Anterior cingulate cortex (tissue), 58 donors: ENCODE measurements around the gene FNDC7.
"Not testable (repeated sequence)": the region's sequence is repeated elsewhere in the genome, so short reads cannot be mapped to it uniquely, and the experiment has no call there.

Experiments used
- DNase-seq, 58 donors: peaks; one replicate each; lab custom pipeline; 2025; lab: John Stamatoyannopoulos, UW

FNDC7 gene

GRCh38 chr1:108692724-108693655 is 19.7 kb upstream of the FNDC7 start:
- DNase-seq = peak in 26 of 58 donors; percentile 17 to 85 (median 68)

DNA sequence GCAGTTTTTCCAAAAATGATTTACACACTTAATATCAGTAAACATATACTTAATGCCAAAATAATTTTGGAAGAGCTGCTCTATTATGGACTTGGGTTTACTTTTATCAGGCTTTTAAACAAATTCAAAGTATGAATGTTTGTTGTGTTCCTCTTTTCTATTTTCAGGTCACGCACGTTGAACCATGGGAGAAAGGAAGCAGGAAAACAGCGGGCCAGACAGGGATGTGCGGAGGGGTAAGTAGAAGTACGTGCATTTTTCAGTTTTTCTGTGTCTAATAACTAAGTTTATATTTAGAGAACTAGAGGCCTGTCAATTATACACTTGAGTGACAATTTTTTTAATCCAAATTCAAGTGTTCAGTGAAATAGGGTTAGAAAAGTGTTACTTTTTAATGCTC is 17.2 kb upstream of the FNDC7 start:
- no peak for DNase-seq

- no peak for DNase-seq
Observed at GRCh38 chr1:108699375-108700332, 13.1 kb upstream of the FNDC7 start.

DNA sequence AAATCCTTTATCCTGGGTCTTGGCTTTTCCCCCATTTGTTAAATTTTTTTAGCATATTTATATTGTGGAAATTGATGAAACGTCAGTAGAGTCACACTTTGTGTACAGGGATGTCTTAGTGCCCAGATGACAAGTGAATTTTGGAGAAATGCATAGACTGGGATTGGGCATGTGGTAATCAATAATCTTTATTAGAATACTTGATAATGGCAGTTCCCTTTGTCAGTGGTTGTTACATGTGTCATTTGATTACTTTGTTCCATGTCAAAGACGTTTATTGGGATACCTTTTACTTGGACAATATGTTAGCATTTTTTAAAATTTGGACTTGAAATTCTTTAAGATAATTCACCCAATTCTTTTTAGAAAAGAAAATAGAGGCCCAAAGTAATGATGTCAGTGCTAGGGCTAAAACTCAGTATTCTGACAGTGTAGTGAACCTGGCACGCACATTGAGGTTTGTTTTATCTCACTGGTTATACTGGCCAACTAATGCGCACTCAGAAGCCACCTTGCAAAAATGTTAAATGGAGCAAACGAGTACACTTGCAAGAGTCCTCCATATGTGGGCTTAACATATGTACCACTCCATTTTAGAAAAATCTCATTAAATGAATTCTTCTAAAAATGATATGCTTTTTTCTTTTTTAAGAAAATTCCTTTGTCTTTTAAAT is 11.4 kb upstream of the FNDC7 start:
- no peak for DNase-seq

DNA sequence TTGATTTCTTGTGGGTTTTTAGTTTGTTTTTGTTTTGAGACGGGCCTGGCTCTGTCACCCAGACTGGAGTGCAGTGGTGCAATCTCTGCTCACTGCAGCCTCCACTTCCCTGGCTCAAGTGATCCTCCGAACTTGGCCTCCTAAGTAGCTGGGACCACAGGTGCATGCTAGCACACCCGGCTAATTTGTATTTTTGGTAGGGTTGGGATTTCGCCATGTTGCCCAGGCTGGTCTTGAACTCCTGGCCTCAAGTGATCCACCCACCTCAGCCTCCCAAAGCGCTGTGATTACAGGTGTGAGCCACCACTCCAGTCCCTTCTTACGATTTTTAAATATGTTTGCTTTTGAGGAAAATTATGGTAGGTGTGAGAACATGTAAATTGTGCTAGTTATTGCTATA is 10.6 kb upstream of the FNDC7 start:
- DNase-seq = not testable (repeated sequence)

GRCh38 chr1:108703939-108704338 is 8.8 kb upstream of the FNDC7 start:
- no peak for DNase-seq

GRCh38 chr1:108704496-108704895 is 8.2 kb upstream of the FNDC7 start:
- DNase-seq = no peak

DNA sequence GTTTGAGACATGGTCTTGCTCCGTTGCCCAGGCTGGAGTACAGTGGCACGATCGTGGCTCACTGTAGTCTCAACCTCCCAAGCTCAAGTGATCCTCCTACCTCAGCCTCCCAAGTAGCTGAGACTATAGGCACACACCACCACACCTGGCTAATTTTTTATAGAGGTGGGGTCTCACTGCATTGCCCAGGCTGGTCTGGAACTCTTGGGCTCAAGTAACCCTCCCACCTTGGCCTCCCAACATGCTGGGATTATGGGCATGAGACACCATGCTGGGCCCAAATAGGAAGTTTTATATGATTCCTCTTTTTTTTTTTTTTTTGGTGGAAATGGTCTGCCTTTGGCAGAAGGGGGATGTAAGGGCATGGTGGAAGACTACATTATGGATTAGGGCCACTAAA is 6.1 kb upstream of the FNDC7 start:
- DNase-seq = no peak

GRCh38 chr1:108708691-108709660 is 3.7 kb upstream of the FNDC7 start:
- no peak for DNase-seq

DNA sequence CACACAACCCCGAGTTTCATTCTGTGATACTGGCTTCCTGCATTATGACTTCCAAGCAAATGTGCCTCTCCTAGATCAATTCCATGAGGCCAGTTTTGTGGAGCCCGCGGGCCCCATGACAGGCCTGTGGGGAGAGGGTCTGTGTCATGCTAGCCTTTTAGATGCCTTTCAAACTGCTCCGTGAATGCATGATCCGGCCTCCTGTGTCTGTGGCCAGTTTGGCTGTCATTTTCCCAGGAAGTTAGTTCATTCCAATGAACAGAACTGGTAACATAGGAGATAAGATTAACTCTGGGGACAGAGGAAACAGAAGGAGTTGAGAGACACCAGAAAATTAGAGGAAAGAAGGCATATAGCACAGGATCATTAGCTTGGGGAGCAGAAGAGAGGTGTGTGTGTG is 3.2 kb downstream of the FNDC7 start:
- peak in 2 of 58 donors; percentile 5 to 6 for DNase-seq

DNA sequence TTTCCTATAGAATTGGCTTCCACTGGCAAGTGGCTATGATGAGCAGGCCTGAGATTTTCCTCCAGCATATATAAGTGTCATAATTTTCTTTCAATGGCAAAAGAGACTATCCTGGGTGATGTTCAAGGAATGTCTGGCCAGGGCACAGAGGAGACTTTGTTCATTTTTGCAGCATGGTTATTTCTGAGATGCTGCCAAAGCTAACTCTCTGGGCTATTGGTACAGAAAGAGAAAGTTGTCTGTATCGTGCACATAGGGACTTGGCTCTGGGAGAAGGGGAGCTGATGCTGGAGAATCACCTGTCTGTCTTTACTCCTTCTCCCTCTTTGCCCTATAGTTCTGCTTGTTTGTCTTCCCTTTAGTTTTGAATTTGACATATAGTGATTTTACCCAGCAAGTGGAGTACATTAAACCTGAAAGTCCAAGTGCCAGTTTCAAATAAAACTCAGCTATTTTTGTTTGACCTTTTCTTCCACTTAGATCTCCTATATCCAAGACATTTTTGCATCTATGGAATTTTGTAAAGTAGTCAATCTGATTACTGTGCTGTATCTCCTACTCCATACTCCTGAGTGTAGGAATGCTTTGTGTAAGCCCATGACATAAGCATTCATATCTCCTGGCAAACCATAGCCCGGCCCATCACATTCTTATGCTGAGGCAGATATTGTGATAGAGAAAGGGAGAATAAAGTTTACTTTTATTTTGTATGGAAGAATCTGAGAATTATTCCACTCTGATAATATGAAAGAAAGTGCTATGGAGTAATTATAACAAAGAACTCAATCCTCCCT is 3.9 kb downstream of the FNDC7 start:
- DNase-seq = peak in 4 of 58 donors; percentile 11 to 30 (median 18)

- peak in 35 of 58 donors; percentile 12 to 75 (median 34) for DNase-seq
Observed at GRCh38 chr1:108717774-108718316, 5.1 kb downstream of the FNDC7 start.

- peak in 3 of 58 donors; percentile 20 to 28 (median 20) for DNase-seq
Observed at GRCh38 chr1:108718927-108719655, 6.4 kb downstream of the FNDC7 start.

DNA sequence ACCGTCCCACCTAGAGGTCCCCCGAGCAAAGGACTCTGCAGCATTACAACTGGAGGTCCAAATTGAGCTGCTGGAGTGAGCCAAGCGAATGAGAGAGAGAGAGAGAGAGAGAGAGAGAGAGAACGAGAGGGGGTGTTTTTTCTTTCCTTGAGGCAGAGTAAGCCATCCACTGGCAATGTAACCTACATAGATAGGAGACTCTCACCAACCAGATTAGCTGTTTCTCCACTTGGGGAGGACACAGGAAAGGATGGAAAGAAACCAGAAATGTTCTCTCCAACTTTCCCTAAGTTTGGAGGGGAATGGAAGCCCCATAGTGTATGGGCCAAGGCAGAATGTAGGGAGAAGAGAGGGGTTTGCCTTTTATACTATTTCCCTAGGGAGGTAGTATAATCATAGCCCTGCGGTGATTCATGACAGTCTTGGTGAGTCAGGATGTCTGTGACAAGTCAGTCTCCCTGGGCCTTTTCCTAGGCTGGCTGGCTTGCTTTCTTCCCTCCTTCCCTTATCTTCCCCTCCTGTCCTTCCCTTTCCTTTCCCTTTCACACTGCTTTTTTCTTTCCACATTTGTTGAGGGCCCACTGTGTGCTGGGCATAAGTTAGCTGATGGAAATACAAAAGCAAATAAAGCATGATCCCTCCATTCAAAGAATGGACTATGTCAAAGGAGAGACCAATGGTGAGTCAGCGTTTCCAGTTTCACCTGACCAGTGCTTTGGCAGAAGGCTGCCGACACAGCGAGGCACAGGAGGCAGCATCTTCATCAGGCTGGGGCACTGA is 7.1 kb downstream of the FNDC7 start:
- DNase-seq = peak in 1 of 58 donors; percentile 10

- DNase-seq = peak in 2 of 58 donors; percentile 4 to 11
Observed at GRCh38 chr1:108722292-108722691, 9.6 kb downstream of the FNDC7 start.

DNA sequence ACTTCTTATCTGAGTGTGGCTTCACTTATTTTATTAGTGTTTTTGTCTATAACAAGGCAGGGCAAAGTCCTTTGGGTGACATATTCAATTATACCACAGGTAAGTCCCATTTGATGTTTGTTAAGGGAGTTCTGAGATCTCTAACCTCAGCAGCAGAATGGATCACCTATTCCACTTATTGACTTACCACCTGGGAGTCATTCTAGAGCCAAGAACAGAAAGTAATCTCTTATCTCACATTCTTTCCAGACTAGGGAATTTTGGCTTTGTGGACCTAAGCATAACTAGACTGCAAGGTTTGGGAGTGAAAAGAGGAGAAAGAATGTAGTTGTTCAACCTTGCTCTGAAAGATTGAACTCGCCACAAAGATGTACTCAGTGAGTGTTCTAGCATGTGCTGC is 13.2 kb downstream of the FNDC7 start:
- DNase-seq = no peak
